GM10266 (cell line): ENCODE data around the gene HSD11B1.

ENCODE experiments used
- DNase-seq: peaks from one replicate; pipeline ENCODE4 v3.0.0; 2012; ENCODE audit errors: extremely low spot score
- TF ChIP-seq, protein P1 (sequence below): IDR thresholded peaks from 2 replicates; pipeline ENCODE4 v1.5.1; 2012; ENCODE audit warnings: mild to moderate bottlenecking, low read depth; ENCODE audit not compliant: control insufficient read depth, insufficient read depth; ENCODE audit errors: missing control alignments

Gene HSD11B1

DNA sequence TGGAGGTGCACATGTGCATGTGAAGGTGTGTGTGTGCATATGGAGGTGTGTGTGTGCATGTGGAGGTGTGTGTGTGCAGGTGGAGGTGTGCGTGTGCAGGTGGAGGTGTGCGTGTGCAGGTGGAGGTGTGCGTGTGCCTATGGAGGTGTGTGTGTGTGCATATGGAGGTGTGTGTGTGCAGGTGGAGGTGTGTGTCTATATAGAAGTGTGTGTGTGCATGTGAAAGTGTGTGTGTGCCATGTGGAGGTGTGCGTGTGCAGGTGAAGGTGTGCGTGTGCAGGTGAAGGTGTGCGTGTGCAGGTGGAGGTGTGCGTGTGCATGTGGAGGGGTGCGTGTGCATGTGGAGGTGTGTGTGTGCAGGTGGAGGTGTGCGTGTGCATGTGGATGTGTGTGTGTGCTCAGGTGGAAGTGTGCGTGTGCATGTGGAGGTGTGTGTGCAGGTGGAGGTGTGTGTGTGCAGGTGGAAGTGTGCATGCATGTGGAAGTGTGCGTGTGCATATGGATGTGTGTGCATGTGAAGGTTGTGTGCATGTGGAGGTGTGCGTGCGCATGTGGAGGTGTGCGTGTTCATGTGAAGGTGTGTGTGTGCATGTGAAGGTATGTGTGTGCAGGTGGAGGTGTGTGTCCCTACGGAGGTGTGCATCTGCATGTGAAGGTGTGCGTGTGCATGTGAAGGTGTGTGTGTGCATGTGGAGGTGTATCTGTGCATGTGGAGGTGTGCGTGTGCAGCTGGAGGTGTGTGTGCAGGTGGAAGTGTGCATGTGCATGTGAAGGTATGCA is 66.2 kb downstream of the HSD11B1 start:
- TF ChIP-seq, protein P1, sequence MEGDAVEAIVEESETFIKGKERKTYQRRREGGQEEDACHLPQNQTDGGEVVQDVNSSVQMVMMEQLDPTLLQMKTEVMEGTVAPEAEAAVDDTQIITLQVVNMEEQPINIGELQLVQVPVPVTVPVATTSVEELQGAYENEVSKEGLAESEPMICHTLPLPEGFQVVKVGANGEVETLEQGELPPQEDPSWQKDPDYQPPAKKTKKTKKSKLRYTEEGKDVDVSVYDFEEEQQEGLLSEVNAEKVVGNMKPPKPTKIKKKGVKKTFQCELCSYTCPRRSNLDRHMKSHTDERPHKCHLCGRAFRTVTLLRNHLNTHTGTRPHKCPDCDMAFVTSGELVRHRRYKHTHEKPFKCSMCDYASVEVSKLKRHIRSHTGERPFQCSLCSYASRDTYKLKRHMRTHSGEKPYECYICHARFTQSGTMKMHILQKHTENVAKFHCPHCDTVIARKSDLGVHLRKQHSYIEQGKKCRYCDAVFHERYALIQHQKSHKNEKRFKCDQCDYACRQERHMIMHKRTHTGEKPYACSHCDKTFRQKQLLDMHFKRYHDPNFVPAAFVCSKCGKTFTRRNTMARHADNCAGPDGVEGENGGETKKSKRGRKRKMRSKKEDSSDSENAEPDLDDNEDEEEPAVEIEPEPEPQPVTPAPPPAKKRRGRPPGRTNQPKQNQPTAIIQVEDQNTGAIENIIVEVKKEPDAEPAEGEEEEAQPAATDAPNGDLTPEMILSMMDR = no peak
- no peak for DNase-seq

DNA sequence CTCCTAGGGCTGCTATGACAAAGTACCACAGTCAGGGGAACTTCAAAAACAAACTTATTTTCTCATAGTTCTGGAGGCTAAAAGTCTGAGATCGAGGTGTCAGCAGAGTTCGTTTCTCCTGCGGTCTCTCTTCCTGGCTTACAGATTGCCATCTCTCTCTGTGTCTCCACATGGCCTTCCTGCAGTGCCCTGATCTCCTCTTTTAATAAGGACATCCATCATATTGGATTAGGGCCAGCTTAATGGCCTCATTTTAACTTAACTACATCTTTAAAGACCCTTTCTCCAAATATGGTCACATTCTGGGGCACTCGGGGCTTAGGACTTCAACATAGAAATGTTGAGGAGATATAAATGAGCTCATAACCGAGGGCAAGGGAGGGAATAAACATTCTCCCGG is 67.5 kb downstream of the HSD11B1 start:
- TF ChIP-seq, protein P1 = no peak
- no peak for DNase-seq

DNA sequence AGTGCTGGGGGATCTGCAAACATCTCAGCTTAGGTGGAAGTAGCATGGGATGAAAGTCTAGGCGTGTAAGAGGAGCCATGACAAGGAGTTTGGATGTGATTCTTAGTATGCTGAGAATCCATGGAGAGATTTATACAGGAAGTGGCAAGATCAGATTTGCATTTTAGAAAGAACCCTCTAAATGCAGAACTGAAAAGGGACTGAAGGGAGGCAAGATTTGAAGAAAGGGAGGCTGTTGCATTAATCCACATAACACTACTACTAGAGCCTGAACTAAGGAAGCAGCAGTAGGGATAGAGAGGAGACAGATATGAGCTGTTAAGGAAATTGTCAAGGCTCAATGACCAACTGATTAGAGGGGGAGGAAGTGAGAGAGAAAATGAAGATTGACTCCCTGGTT is 69.9 kb downstream of the HSD11B1 start:
- TF ChIP-seq, protein P1 = no peak

DNA sequence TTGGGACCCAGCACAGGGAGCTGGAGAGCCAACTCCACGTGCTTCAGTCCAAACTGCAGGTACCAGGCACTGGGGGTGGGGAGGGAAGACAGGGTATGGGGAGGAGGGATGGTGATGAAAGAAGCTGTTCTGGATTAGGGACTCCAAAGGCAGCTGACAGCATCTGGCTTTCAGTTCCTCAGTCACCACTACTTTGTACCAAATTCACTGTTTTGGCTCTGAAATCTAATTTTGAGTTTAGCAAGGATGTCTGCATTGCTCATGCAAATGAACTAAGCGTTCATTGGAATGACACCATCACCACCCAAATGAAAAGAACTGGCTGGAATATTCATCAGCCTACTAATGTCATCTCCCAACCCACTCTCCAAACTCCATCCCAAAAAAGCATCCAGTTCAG is 71.0 kb downstream of the HSD11B1 start:
- TF ChIP-seq, protein P1 = no peak
- DNase-seq = no peak

More for the DNA sequence above, 69.9 kb downstream of the HSD11B1 start:
- DNase-seq = no peak

DNA sequence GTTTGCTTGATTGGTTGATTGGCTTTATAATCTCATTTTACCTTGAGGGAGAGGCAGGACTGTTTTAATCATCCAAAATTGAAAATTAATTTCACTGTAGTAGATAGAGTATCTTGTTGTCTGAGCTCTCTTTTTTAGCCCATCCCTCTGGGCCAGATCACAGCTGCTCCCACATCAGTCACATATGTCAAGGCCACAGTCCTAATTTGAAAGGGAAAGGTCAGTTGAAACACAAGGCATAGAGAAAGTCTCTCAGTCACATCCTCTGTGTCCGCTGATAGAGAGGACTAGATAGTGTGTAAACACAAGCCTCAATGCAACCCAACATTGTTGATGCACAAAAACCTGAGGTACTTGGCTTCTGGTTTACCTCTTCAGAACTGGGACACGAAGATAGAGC is 72.9 kb downstream of the HSD11B1 start:
- TF ChIP-seq, protein P1 = no peak
- DNase-seq = no peak

DNA sequence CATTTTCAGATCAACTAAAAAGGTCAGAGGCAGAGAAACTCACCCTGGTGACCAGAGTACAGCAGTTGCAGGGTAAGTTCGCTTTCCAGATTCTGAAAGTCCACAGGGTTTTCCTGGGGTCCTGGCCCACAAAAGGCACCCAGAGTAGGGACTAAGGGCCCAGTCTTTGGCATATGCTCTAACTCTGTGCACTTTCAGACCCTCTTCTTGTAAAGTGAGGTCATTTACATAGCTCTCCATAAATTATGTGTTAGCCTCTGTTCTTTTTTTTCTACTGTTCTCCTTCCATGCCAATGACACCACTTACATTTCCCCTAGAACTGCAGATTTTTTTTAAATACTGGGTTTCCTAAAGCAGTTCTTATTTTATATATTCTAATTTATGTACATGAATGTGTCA is 73.5 kb downstream of the HSD11B1 start:
- TF ChIP-seq, protein P1 = no peak
- no peak for DNase-seq

DNA sequence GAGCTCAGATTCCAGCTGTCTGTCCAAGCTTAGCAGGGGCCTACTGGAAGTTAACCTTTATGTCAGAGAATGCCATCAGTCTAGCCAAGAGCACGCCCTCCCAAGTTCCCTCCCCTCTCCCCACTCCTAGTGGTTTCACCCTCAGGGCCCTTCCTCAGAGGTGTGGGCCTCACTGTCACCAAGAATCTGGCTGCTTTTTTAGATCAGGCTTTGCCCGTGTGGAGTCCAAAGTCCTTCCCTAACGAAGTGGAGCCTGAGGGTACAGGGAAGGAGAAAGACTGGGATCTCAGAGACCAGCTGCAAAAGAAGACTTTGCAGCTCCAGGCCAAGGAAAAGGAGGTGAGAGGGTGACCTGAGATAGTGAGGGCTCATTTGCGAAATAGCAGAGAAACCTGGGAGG is 75.6 kb downstream of the HSD11B1 start:
- TF ChIP-seq, protein P1 = no peak
- DNase-seq = no peak
